AML-193 (cell line): ENCODE measurements around the gene ZBTB8OS.
"Not testable (repeated sequence)": the region's sequence is repeated elsewhere in the genome, so short reads cannot be mapped to it uniquely, and the experiment has no call there.

ENCODE experiments used
- DNase-seq, 2 experiments: peaks; one replicate each; lab custom pipeline; 2025; lab: John Stamatoyannopoulos, UW

Gene ZBTB8OS

DNA sequence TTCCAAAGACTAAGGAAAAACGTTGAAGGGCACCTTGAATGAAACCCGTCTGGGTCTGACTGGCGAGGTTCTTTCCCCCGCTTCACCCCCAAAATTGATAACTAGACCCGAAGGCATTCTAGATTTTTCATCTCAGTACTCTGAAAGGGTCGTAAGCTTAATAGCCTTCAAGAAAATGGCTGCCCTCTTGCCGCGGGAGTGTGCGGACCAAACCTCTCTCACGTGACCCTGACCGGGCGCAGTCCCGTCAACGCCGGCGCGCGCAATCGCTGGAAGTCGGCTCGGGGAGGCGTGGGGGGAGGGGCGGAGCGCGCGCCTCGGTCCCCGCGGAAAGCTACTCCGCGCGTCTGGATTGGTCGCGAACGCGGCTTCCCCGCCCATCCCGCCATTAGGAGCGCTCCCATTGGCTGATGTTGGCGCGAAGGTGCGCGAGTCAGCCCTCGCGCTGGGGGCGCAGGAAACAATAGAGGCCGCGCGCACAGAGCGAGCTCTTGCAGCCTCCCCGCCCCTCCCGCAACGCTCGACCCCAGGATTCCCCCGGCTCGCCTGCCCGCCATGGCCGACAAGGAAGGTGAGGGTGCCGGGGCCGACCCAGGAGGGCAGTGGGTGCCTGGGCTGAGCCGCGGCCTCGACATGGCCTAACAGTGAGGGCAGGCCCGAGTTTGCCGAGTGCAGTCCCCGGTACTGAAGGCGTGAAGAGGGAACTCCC is 556 bp upstream of the ZBTB8OS start, which contains the start of gene RBBP4:
Gene RBBP4 (plus strand): TSS at position 457 of the 709 bp plus-strand sequence. CDS start 99 bp downstream, at position 556.
- peak; percentile 95 to 96 for DNase-seq

DNA sequence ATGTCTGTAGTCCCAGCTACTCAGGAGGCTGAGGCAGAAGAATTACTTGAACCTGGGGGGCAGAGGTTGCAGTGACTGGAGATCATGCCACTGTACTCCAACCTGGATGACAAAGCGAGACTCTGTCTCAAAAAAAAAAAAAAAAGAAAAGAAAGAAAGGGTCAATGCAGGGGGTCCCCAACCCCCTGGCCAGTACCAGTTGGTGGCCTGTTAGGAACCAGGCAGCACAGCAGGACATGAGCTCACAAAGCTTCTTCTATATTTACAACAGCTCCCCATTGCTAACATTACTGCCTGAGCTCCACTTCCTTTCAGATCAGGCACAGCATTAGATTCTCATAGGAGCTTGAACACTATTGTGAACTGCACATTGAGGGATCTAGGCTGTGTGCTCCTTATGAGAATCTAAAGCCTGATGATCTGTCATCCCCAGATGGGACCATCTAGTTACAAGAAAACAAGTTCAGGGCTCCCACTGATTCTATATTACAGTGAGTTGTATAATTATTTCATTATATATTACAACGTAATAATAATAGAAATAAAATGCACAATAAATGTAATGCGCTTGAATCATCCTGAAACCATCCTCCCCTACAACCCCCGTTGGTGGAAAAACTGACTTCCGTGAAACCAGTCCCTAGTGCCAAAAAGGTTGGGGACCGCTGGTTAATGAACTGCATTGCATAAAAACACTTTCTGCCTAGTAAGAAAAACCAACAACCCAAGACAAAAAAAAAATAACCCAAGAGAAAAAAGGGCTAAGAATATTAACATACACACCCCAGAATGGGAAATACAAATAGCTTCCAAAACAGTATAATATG is 2.8 kb downstream of the ZBTB8OS start:
- no peak for DNase-seq

DNA sequence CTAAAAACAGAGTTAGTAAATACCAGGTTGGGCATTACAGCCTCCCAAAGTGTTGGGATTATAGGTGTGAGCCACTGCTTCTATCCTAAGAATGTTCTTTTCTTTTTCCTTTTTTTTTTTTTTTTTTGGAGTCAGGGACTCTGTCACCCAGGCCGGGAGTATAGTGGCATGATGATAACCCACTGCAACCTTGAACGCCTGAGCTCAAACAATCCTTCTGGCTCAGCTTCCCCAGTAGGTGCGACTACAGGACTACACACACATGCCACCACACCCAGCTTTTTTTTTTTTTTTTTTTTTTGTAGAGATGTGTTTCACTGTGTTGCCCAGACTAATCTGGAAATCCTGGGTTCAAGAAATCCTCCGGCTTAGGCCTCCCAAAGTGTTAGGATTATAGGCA is 5.9 kb downstream of the ZBTB8OS start:
- no peak for DNase-seq

DNA sequence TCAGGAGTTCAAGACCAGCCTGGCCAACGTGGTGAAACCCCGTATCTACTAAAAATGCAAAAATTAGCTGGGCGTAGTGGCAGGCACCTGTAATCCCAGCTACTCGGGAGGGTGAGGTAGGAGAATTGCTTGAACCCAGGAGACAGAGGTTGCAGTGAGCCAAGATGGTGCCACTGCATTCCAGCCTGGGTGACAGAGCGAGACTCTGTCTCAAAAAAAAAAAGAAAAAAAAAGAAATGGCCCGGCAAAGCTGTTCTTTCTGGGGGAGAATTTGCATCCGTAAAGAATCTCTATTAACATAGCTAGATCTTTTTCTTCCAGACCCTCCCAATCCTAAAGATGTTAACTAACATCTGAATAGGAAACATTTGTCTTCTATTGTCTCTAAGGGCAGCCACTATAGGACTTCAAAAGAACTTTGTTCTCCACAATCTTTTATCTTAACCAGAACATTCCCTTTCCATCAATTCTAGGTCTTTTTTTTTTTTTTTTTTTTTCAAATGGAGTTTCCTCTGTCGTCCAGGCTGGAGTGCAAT is 8.0 kb downstream of the ZBTB8OS start:
- not testable (repeated sequence) for DNase-seq

DNA sequence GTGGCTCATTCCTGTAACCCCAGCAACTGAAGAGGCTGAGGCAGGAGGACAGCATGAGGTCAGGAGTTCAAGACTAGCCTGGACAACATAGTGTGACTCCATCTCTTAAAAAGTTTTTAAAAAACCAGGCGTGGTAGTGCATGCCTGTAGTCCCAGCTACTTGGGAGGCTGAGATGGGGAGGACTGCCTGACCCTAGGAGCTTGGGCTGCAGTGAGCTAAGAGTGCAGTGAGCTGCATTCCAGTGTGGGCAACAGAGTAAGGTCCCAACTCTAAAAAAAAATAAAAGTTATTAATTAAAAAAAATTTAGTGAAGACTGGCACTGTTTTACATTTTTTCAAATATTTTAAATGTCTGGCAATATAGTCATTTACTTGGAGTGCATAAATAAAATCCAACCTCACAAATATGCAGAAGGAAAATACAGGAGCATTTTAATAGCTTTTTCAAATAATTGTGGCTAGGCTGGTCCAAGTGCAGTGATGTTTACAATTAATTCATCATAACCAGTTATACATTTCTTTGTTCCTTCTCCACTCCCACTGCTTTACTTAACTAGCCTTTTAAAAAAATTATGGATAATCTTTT is 10.8 kb downstream of the ZBTB8OS start:
- DNase-seq = no peak

DNA sequence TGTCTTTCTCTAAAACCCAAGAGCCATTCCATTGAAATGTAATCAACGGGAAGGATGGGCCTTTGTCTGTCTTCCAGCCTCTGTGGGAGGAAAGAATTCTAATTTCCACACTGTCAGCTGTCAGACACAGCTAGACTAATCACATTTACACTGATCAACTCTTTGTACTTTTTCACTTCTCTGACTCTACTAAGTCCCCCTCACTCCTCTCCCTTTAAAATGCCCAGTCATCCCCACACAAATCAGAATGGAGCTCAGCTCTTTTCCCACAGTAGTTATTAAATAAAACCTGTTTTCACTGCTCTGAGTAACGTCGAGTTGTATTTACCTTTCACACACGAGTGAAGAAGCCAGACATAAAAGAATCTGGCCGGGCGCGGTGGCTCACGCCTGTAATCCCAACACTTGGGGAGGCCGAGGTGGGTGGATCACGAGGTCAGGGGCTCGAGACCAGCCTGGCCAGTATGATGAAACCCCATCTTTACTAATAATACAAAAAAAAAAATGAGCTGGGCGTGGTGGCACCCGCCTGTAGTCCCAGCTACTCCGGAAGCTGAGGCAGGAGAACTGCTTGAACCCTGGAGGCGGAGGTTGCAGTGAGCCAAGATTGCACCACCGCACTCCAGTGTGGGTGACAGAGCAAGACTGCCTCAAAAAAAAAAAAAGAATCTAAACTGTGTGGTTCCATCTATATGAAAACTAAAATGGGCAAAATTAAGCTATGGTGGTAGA is 13.3 kb downstream of the ZBTB8OS start:
- DNase-seq = no peak

DNA sequence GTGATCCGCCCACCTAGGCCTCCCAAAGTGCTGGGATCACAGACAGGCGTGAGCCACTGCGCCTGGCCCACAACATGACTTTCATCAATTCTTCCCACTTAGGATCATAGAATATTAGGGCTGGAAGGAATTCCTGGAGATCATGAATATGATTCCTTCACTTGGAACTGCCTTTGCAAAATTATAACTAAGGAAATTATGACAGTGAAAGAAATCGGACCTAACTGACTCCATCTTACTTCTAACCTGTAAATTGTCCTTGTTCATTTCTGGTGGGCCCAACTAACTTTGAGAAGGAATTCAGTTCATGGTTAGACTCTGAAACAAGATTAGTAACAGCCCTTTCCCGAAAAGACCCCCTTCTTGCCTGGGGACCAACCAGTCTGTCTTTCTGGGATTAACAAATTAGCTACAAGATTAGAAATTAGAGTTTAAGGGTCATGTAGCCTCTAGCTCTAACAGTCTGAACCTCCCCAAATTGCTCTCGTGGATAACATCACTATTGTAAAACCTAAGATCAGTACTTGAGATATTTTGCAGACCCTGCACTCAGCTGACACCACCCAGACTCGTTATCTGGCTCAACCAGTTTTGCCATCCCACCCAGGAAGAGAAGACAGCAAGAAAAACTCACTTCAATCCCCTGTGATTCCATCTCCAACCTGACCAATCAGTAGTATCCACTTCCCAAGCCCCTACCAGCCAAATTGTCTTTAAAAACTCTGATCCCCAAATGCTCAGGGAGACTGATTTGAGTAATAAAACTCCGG is 14.7 kb downstream of the ZBTB8OS start:
- DNase-seq = no peak

DNA sequence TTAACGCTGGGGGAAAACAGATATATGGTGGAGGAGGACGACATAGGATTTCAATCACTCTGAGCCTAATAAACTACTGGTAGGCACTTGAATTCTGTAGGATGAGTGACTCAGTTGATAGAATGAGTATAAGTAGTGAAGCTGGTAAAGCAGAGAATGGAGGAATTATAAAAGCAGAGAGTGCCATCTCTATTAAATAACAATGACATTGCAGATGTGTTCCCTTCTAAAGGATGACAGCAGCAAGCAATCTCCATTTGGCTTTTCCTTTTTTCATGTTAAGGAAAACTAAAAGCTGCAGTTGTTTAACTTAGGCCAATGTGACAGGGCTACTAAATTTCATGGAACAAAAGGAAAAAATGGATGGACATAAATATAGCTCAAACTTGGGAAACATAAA is 17.5 kb downstream of the ZBTB8OS start:
- no peak for DNase-seq

DNA sequence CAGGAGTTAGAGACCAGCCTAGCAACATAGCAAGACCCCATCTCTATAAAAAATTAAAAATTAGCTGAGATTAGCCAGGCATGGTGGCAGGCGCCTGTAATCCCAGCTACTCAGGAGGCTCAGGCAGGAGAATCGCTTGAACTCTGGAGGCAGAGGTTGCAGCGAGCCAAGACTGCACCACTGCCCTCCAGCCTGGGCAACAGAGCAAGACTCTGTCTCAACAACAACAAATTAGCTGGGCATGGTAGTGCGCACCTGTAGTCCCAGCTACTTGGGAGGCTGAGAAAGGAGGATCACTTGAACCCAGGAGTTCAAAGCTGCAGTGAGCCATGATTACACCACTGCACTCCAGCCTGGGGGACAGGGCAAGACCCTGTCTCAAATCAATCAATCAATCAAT is 20.2 kb downstream of the ZBTB8OS start:
- DNase-seq = not testable (repeated sequence)

DNA sequence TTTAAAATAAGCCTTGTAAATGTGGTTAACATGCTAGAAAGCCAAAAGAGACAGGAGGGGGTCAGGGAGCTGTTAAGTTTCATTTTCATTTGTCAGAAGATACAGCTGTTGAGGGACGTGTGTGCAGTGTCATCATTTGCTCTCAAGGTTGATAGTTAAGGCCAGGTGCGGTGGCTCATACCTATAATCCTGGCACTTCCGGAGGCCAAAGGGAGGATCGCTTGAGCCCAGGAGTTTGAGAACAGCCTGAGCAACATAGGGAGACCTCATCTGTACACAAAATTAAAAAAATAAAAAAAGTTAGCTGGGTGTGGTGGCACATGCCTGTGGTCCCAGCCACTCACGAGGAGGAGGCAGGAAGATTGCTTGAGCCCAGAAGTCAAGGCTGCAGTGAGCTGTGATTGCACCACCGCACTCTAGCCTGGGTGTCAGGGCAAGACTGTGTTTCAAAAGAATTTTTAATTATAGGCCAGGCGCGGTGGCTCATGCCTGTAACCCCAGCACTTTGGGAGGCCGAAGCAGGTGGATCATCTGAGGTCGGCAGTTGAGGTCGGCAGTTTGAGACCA is 22.7 kb downstream of the ZBTB8OS start:
- no peak for DNase-seq

DNA sequence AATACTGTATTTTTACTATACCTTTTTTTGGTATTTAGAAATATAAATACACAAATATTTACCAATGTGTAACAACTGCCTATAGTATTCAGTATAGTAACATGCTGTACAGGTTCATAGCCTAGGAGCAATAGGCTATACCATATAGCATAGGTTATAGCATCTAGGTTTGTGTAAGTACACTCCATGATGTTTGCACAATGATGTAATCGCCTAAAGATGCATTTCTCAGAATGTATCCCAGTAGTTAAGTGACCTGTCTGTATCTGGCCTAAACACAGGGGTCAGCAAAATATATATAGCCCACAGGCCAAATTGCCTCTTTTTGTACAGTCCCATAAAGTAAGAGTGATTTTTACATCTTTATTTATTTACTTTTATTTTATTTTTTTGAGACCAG is 24.2 kb downstream of the ZBTB8OS start:
- no peak for DNase-seq

DNA sequence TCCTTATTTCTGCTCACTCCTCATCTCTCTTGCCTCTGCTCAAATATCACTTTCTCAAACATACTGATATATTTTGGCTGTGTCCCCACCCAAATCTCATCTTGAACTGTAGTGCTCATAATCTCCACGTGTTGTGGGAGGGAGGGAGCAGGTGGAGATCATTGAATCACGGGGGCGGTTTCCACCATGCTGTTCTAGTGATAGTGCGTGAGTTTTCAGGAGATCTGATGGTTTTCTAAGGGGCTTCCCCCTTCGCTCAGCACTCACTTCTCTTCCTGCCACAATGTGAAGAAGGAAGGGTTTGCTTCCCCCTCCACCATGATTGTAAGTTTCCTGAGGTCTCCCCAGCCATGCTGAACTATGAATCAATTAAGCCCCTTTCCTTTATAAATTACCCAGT is 26.6 kb downstream of the ZBTB8OS start:
- no peak for DNase-seq

DNA sequence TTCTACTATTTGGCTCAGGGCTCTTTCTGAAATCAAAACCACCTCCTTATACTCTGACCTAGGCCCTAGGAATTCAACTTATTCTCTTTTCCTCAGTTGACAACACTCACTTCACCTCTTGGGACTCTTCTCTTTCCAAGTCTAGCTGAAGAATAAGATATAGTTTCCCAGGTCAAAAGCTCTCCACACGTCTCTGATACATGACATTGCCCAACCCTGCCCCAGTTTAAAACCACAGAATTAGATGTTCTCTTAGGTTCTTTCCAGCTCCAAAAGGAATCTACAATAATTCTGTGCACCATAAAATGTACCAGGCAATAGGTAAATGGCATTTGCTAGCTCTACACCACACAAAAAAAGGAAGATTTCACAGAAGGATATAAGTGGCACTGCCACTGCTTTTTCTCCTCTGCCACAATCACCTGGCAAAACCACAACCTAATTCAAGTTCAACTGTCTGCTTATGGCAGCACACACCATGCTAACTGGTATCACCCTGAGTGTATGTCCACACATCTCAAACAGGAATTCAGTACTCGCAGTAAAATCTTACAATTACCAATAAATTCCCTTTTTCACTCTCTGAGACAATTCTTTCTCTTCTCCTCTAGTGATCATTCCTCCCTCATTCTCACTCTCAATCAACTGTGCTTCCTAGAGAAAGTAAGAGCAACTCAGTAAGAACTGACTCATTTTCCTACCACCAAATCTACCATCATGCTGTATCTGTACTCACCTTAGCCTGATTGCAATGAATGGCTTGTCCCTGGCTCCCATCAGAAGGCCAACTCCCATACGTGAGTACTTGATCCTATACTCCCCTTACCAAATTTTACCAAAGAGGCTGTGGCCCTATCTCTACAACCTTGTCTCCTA is 27.3 kb downstream of the ZBTB8OS start:
- no peak for DNase-seq

DNA sequence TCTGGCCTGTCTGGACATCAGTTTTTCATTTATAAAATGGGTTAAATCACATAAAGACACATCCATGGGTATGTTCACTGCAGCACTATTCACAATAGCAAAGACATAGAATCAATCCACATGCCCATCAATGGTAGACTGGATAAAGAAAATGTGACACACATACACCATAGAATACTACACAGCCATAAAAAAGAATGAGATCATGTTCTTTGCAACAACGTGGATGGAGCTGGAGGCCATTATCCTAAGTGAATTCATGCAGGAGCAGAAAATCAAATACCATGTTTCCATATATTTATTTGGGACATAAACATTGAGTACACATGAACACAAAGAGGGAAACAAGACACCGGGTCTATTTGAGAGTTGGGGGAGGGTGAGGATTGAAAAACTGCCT is 28.1 kb downstream of the ZBTB8OS start:
- DNase-seq = no peak

DNA sequence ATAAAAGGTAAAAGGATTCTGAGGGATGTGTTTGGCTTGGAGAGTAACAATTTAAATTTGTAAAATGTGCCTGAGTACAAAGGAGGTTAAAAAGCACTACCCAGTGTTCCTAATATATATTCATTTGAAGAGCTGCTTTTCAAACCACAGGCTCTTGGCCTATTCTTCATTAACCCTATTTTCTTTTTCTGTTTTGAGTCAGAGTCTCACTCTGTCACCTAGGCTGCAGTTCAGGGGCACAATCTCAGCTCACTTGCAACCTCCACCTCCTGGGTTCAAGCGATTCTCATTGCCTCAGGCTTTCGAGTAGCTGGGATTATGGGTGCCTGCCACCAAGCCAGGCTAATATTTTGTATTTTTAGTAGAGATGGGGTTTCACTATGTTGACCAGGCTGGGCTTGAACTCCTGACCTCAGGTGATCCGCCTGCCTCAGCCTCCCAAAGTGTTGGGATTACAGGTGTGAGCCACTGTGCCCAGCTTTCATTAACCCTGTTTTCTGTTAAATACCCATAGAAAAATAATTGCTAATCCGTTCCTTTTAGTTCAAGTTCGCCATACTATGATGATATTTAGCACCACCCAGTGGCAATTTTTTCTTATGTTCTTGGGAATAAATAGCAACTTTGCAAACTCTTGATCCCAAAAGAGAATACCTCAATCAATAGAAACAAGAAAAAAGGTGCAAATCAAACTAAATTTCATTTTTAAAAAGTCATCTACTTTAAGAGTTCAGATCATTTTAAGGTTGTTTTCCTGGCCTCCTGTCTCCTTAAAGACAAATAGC is 30.5 kb downstream of the ZBTB8OS start:
- peak; percentile 3 to 9 for DNase-seq

DNA sequence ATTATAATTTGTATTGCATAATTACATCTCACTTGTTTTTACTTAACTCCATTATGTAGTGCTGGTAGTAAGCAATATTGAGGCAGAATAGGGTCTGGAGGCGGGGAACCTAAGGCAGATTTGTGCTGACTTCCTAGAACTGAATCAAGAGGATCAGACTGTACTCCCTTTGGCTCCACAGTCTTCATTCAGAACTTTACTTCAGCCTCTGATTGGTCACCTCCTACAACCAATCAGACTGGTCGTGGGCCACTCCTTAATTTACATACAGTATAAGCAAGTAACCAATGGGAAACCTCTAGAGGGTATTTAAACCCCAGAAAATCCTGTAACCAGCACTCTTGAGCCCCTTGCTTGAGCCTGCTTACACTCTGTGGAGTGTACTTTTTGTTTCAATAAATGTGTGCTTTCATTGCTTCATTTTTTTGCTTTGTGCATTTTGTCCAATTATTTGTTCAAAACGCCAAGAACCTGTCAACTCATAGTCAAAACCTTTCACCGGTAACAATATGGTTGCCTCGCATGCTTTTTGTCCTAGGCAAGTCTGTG is 31.6 kb downstream of the ZBTB8OS start:
- no peak for DNase-seq

DNA sequence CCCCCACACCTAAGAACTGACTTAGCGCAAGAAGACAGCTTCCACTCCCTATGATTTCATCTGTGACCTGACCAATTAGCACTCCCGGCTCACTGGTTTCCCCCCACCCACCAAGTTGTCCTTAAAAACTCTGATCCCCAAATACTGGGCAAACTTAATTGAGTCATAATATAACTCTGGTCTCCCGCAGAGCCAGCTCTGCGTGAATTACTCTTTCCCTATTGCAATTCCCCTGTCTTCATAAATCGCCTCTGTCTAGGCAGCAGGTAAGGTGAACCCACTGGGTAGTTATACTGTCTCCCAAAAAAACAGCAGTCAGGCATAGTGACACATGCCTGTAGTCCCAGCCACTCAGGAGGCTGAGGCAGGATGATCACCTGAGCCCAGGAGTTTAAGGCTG is 36.9 kb downstream of the ZBTB8OS start:
- no peak for DNase-seq

DNA sequence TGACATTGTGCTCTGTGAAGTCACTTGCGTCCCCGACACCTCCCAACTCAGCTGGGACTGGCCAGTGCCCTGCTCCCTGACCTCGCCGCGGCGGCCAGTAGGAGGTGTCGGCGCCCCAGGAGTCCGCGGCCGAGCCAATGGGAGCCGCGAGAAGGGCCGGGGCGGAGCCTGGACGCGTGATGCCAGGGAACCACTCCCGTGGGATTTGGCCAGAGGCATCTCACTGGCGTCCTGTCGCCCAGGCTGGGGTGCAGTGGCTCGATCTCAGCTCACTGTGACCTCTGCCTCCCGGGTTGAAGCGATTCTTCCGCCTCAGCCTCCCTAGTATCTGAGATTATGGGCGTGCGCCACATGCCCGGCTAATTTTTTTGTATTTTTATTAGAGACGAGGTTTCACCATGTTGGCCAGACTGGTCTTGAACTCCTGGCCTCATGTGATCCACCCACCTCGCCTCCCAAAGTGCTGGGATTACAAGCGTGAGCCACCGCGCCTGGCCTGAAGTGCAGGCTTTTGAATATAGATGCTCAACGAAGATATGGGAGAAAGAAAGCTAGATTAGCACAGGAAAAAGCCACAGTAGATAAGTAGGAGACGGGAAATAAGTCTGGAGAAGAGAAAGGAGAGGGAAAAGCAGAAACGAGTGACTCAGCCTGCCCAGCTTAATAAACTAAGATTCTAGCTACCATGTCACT is 38.0 kb downstream of the ZBTB8OS start:
- DNase-seq = peak; percentile 29 to 48
